ENCODE measurements around the gene KLHL21. TPM values are rescaled to one million over a fixed set of nuclear protein-coding genes. Genes with fewer than 3 reads are reported as not detected.
"Not testable (repeated sequence)": the region's sequence is repeated elsewhere in the genome, so short reads cannot be mapped to it uniquely, and the experiment has no call there.

KLHL21 gene
- total RNA-seq, 4 donors from 2014 or later, result 105 to 125 (median 118) TPM

DNA sequence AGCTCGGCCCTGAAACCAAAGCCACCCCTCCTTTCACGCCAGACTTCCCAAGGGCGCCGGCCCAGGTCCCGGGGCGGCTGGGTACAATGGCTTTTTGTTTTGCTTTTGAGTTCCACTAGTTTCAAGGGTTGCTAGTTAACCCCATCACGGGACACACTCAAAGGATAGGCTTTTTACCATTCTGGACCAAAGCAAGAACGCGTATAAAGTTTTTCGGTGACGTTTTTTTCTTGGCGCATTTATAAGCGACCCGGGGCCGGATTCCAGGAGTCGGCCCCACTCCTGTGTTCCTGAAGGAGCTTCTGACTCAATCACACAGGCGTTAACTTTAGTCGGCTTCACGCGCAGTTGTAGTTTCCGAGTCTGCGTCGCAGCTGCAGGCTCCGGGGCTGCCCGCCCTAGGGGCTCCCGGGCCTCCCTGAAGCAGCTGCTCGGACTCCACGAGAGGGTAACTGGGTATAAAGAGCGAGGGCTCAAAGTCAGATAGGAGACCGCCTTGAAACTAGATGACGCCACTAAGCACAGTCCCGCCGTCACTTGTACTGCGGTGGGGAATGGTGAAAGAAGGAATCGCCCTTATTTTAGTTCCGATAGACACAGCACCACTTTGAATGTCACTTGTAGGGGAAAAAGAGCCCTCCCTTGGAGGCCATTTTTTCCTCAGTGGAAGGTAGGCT is 707 bp upstream of the KLHL21 start:
- under 1% methylated on average over 35 of the region's 36 CpGs for WGBS
- H3K4me1 ChIP-seq, result peaks cover 41% of the 10 kb centered on the region
- DNase-seq (ENCODE audit: low spot score in 2 of 2), result peak in 1 of 2 donors; percentile 88

GRCh38 chr1:6601923-6602668 is 573 bp downstream of the KLHL21 start:
- TF ChIP-seq POLR2AphosphoS5 (IDR thresholded peaks at IDR 0.05) (peak in 1 of 3 donors; percentile 11), POLR2A (IDR thresholded peaks at IDR 0.05) (peak in 1 of 2 donors; percentile 39), EP300 (IDR thresholded peaks at IDR 0.05) (no peak)
- H3K4me3 ChIP-seq, result peak overlapping the region; percentile 98
- H3K36me3 ChIP-seq, result peaks cover 20% of the 10 kb centered on the region
- H3K27me3 ChIP-seq, result no peaks in the 10 kb centered on the region
- H3K4me1 ChIP-seq, result peaks cover 54% of the 10 kb centered on the region
- WGBS, result no CpG with 5 or more reads among the region's 103 CpGs
- H3K9me3 ChIP-seq, result no peaks in the 10 kb centered on the region
- H3K27ac ChIP-seq, result peak overlapping the region; percentile 99
- DNase-seq (ENCODE audit: low spot score in 2 of 2), result no peak

More for the DNA sequence above, 707 bp upstream of the KLHL21 start:
- H3K27me3 ChIP-seq, result no peaks in the 10 kb centered on the region
- H3K4me3 ChIP-seq, result peak overlapping the region; percentile 98
- peak overlapping the region; percentile 99 for H3K27ac ChIP-seq
- TF ChIP-seq POLR2AphosphoS5 (IDR thresholded peaks at IDR 0.05) (peak; percentile 15 to 56 (median 38)), POLR2A (IDR thresholded peaks at IDR 0.05) (peak in 1 of 2 donors; percentile 69), EP300 (IDR thresholded peaks at IDR 0.05) (no peak)
- no peaks in the 10 kb centered on the region for H3K9me3 ChIP-seq
- peaks cover 7% of the 10 kb centered on the region for H3K36me3 ChIP-seq

GRCh38 chr1:6601049-6601922 is 1.4 kb downstream of the KLHL21 start:
- TF ChIP-seq POLR2A (IDR thresholded peaks at IDR 0.05), result peak in 1 of 2 donors; percentile 48
- TF ChIP-seq POLR2AphosphoS5 (IDR thresholded peaks at IDR 0.05), result peak in 2 of 3 donors; percentile 28 to 55
- no peak for TF ChIP-seq EP300 (IDR thresholded peaks at IDR 0.05)
- no peaks in the 10 kb centered on the region for H3K27me3 ChIP-seq
- WGBS, result 0% methylated on average over 24 of the region's 40 CpGs
- no peaks in the 10 kb centered on the region for H3K9me3 ChIP-seq
- H3K36me3 ChIP-seq, result peaks cover 26% of the 10 kb centered on the region
- peak overlapping the region; percentile 98 for H3K4me3 ChIP-seq
- DNase-seq (ENCODE audit: low spot score in 2 of 2), result peak; percentile 91 to 92
- H3K4me1 ChIP-seq, result peaks cover 62% of the 10 kb centered on the region
- H3K27ac ChIP-seq, result peak overlapping the region; percentile 99

- Histone ChIP-seq H3K4me1 (peaks cover 68% of the 10 kb centered on the region), H3K27me3 (no peaks in the 10 kb centered on the region), H3K9me3 (no peaks in the 10 kb centered on the region), H3K36me3 (peaks cover 34% of the 10 kb centered on the region), H3K27ac (peak overlapping the region; percentile 99), H3K4me3 (peak overlapping the region; percentile 98)
- DNase-seq (ENCODE audit: low spot score in 2 of 2), result no peak
- TF ChIP-seq POLR2A (IDR thresholded peaks at IDR 0.05) (no peak), EP300 (IDR thresholded peaks at IDR 0.05) (no peak), POLR2AphosphoS5 (IDR thresholded peaks at IDR 0.05) (no peak)
- TF ChIP-seq, protein P1, sequence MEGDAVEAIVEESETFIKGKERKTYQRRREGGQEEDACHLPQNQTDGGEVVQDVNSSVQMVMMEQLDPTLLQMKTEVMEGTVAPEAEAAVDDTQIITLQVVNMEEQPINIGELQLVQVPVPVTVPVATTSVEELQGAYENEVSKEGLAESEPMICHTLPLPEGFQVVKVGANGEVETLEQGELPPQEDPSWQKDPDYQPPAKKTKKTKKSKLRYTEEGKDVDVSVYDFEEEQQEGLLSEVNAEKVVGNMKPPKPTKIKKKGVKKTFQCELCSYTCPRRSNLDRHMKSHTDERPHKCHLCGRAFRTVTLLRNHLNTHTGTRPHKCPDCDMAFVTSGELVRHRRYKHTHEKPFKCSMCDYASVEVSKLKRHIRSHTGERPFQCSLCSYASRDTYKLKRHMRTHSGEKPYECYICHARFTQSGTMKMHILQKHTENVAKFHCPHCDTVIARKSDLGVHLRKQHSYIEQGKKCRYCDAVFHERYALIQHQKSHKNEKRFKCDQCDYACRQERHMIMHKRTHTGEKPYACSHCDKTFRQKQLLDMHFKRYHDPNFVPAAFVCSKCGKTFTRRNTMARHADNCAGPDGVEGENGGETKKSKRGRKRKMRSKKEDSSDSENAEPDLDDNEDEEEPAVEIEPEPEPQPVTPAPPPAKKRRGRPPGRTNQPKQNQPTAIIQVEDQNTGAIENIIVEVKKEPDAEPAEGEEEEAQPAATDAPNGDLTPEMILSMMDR (IDR thresholded peaks at IDR 0.05), result no peak
- WGBS, result 45% methylated on average over 3 of the region's 10 CpGs
These were observed 2.1 kb downstream of the KLHL21 start for GRCh38 chr1:6600410-6601048.

GRCh38 chr1:6599991-6600390 is 2.7 kb downstream of the KLHL21 start:
- peaks cover 39% of the 10 kb centered on the region for H3K36me3 ChIP-seq
- peak overlapping the region; percentile 98 for H3K4me3 ChIP-seq
- peaks cover 64% of the 10 kb centered on the region for H3K4me1 ChIP-seq
- not testable (repeated sequence) for DNase-seq (ENCODE audit: low spot score in 2 of 2); H3K9me3 ChIP-seq; H3K27me3 ChIP-seq
- 51% methylated on average over 8 of the region's 8 CpGs for WGBS
- peak overlapping the region; percentile 99 for H3K27ac ChIP-seq

DNA sequence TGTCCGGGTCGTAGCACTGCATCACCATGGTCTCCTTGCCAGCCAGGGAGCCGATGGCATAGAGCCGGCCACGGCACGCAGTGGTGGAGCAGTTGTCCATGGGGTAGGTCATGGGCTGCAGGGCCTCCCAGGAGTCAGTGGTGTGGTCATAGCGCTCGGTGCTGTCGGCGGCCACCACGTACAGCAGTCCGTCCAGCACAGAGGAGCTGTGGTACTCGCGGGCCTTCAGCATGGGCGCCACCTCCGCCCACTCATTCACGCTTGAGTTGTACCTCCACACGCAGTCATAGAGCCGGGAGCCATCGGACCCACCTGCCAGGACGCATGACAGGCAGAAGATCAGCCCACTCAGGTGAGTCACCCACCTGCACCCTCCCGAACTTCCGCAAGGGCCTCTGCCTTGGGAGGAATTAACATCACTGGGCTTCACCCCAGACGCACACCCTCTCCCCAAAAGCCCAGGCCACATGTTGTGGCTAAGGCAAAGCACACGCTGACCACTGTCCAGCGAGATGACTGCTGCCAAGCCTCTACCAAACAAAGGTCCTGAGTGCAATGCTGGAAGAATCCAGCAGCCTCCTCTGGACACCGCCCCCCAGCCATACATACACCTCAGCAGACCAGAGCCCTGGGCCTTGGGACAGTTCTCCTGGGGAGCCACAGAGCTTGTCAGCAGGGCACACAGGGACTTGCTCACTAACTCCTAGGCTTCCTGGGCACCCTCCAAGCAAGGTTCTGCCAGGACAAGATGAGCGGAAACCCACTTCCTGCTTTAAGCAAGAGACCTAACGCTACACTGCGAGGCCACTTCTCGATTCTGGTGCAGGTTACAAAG is 3.3 kb downstream of the KLHL21 start:
- no peak for DNase-seq (ENCODE audit: low spot score in 2 of 2)
- H3K4me1 ChIP-seq, result peaks cover 58% of the 10 kb centered on the region
- 46% methylated on average over 20 of the region's 31 CpGs for WGBS
- H3K36me3 ChIP-seq, result peaks cover 46% of the 10 kb centered on the region
- H3K27me3 ChIP-seq, result no peaks in the 10 kb centered on the region
- peak overlapping the region; percentile 98 for H3K4me3 ChIP-seq
- H3K9me3 ChIP-seq, result no peaks in the 10 kb centered on the region
- TF ChIP-seq EP300 (IDR thresholded peaks at IDR 0.05), result no peak
- TF ChIP-seq, protein P1 (IDR thresholded peaks at IDR 0.05), result peak in 1 of 2 donors; percentile 13
- peak overlapping the region; percentile 99 for H3K27ac ChIP-seq
